GM23248 (cell line): ENCODE measurements around the gene UPK3B. TPM values are rescaled to one million over a fixed set of nuclear protein-coding genes. Genes with fewer than 3 reads are reported as not detected.
"Not testable (repeated sequence)": the region's sequence is repeated elsewhere in the genome, so short reads cannot be mapped to it uniquely, and the experiment has no call there.

Source experiments
- DNase-seq: peaks from one replicate; pipeline ENCODE4 v3.0.0-alpha.2; 2015
- H2AFZ ChIP-seq: fragments of 200-600 bp; sonication (generic); 2 replicates; pipeline ENCODE4 v1.6.1; 2016; ENCODE audit warnings: antibody characterized with exemption
- H3F3A ChIP-seq: fragments of 200-600 bp; sonication (generic); 2 replicates; pipeline ENCODE4 v1.6.1; 2016; ENCODE audit warnings: mild to moderate bottlenecking, antibody characterized with exemption, mixed run types; ENCODE audit not compliant: insufficient read depth
- H3K27ac ChIP-seq: fragments of 200-600 bp; sonication (generic); 2 replicates; pipeline ENCODE4 v1.5.1; 2016; ENCODE audit warnings: mild to moderate bottlenecking
- H3K27me3 ChIP-seq: fragments of 200-600 bp; sonication (generic); replicated peaks from 2 replicates; pipeline ENCODE4 v1.6.1; 2016; ENCODE audit warnings: mild to moderate bottlenecking; ENCODE audit not compliant: insufficient read depth
- H3K36me3 ChIP-seq: fragments of 200-600 bp; sonication (generic); 2 replicates; pipeline ENCODE4 v1.6.1; 2016; ENCODE audit warnings: low read depth, mild to moderate bottlenecking
- H3K4me1 ChIP-seq: fragments of 200-600 bp; sonication (generic); 2 replicates; pipeline ENCODE4 v1.6.1; 2016; ENCODE audit warnings: mild to moderate bottlenecking; ENCODE audit not compliant: insufficient read depth
- H3K4me2 ChIP-seq: fragments of 200-600 bp; sonication (generic); one replicate; pipeline ENCODE4 v1.6.1; 2016; ENCODE audit warnings: mild to moderate bottlenecking; ENCODE audit not compliant: unreplicated experiment
- H3K4me3 ChIP-seq: fragments of 200-600 bp; sonication (generic); 2 replicates; pipeline ENCODE4 v1.5.1; 2016; ENCODE audit warnings: mild to moderate bottlenecking
- H3K79me2 ChIP-seq: fragments of 200-600 bp; sonication (generic); 2 replicates; pipeline ENCODE4 v1.6.1; 2016; ENCODE audit warnings: mild to moderate bottlenecking; ENCODE audit not compliant: insufficient read depth
- H3K9ac ChIP-seq: fragments of 200-600 bp; sonication (generic); 2 replicates; pipeline ENCODE4 v1.6.1; 2016; ENCODE audit warnings: mild to moderate bottlenecking
- H3K9me2 ChIP-seq: fragments of 200-600 bp; sonication (generic); 2 replicates; pipeline ENCODE4 v1.6.1; 2016; ENCODE audit warnings: mixed run types, mild to moderate bottlenecking, moderate library complexity; ENCODE audit not compliant: insufficient read depth
- H3K9me3 ChIP-seq: fragments of 200-600 bp; sonication (generic); one replicate; pipeline ENCODE4 v1.6.1; 2017; ENCODE audit warnings: low read depth
- H4K20me1 ChIP-seq: fragments of 200-600 bp; sonication (generic); 2 replicates; pipeline ENCODE4 v1.6.0; 2016; ENCODE audit not compliant: insufficient read depth
- EZH2 ChIP-seq: fragments of 200-600 bp; sonication (generic); IDR thresholded peaks from 2 replicates; pipeline ENCODE4 v1.6.1; 2018; ENCODE audit warnings: antibody characterized with exemption, mild to moderate bottlenecking; ENCODE audit not compliant: insufficient read depth, poor library complexity, severe bottlenecking
- EZH2phosphoT487 ChIP-seq: fragments of 200-600 bp; sonication (generic); IDR thresholded peaks from 2 replicates; pipeline ENCODE4 v1.6.1; 2018; ENCODE audit warnings: antibody characterized with exemption, moderate library complexity, mild to moderate bottlenecking, low read depth; ENCODE audit not compliant: insufficient read depth
- WGBS, 2 experiments: methylation state at CpG; one replicate each; pipeline ENCODE4 v1.1.6; 2015 to 2017; ENCODE audit warnings: low lambda C conversion rate in 2 of 2, low coverage in 1 of 2; ENCODE audit errors: missing lambda C conversion rate in 2 of 2; 5-methylcytosine and 5-hydroxymethylcytosine counted together
- in situ Hi-C: fragments of 300-500 bp; cut with MboI; formaldehyde crosslinking; loops from 2 replicates; pipeline ENCODE4 v1.15.0; 2020
- polyA plus RNA-seq: library from polyadenylated mRNA; unstranded; fragments of >200 nt; fragmentation: Nextera tagmentation; extraction: Ambion mirVana; gene quantifications from 2 replicates; pipeline ENCODE4 v1.2.1, GENCODE V29; 2016
- total RNA-seq: library from RNA; depleted of rRNA; stranded (reverse); fragments of >200 nt; shearing (Covaris generic); gene quantifications from 2 replicates; pipeline ENCODE4 v1.2.3, GENCODE V29; 2014

UPK3B gene
- total and polyA plus RNA-seq, 2 experiments from 2014 or later: 0.11 TPM; not detected in 1

GRCh38 chr7:76513817-76514799, 3.8 kb downstream of the UPK3B start:
- no peaks in the 10 kb centered on the region for H3K9me2 ChIP-seq
- no peaks in the 10 kb centered on the region for H3K79me2 ChIP-seq
- no peak overlapping the region for H2AFZ ChIP-seq
- H3F3A ChIP-seq: no peaks in the 10 kb centered on the region
- TF ChIP-seq EZH2 (no peak), EZH2phosphoT487 (no peak)
- H3K4me3 ChIP-seq: no peak overlapping the region
- no peaks in the 10 kb centered on the region for H3K36me3 ChIP-seq
- no peaks in the 10 kb centered on the region for H4K20me1 ChIP-seq
- H3K27me3 ChIP-seq: no peaks in the 10 kb centered on the region
- no peak overlapping the region for H3K4me2 ChIP-seq
- no peak for DNase-seq
- H3K4me1 ChIP-seq: no peaks in the 10 kb centered on the region
- WGBS, 2 experiments: 69 to 76% methylated on average over 22 to 29 of the region's 29 CpGs
- in situ Hi-C loops: no loop called here
- H3K27ac ChIP-seq: no peak overlapping the region
- H3K9ac ChIP-seq: no peak overlapping the region
- no peaks in the 10 kb centered on the region for H3K9me3 ChIP-seq

- Histone ChIP-seq H3K9ac (no peak overlapping the region), H3K36me3 (no peaks in the 10 kb centered on the region), H3K27ac (no peak overlapping the region), H3K9me3 (no peaks in the 10 kb centered on the region), H3K4me1 (no peaks in the 10 kb centered on the region), H4K20me1 (no peaks in the 10 kb centered on the region), H2AFZ (no peak overlapping the region), H3K4me3 (no peak overlapping the region), H3K27me3 (no peaks in the 10 kb centered on the region), H3K4me2 (no peak overlapping the region), H3K79me2 (no peaks in the 10 kb centered on the region), H3K9me2 (no peaks in the 10 kb centered on the region), H3F3A (no peaks in the 10 kb centered on the region)
- TF ChIP-seq EZH2phosphoT487: no peak
- TF ChIP-seq EZH2: no peak
- 73 to 75% methylated on average over 9 to 14 of the region's 16 CpGs for WGBS, 2 experiments
- DNase-seq: no peak
- in situ Hi-C loops: no loop called here
Measured at GRCh38 chr7:76514926-76515771, 4.8 kb downstream of the UPK3B start.

GRCh38 chr7:76515999-76516443, 5.7 kb downstream of the UPK3B start:
- H3K79me2 ChIP-seq: no peaks in the 10 kb centered on the region
- H3F3A ChIP-seq: no peaks in the 10 kb centered on the region
- H2AFZ ChIP-seq: 0 out of 2 replicates have a peak overlapping the region, but pooled peaks have one; percentile 51
- H3K9ac ChIP-seq: peak overlapping the region; percentile 25; the same call in 1 of the 2 replicates
- no peak overlapping the region for H3K27ac ChIP-seq
- H4K20me1 ChIP-seq: no peaks in the 10 kb centered on the region
- H3K36me3 ChIP-seq: no peaks in the 10 kb centered on the region
- peak overlapping the region; percentile 37; the same call in 1 of the 2 replicates for H3K4me3 ChIP-seq
- no peaks in the 10 kb centered on the region for H3K9me2 ChIP-seq
- H3K9me3 ChIP-seq: no peaks in the 10 kb centered on the region
- WGBS, 2 experiments: 0 to 10% methylated on average over 18 to 27 of the region's 32 CpGs
- peak; percentile 60 for DNase-seq
- no peaks in the 10 kb centered on the region for H3K4me1 ChIP-seq
- H3K27me3 ChIP-seq: no peaks in the 10 kb centered on the region
- in situ Hi-C loops: no loop called here
- TF ChIP-seq EZH2 (no peak), EZH2phosphoT487 (no peak)
- no peak overlapping the region for H3K4me2 ChIP-seq

GRCh38 chr7:76516932-76517331, 6.6 kb downstream of the UPK3B start:
- H3K36me3 ChIP-seq, H3K9me3 ChIP-seq, H2AFZ ChIP-seq, H3K4me2 ChIP-seq, DNase-seq, H4K20me1 ChIP-seq, H3K27ac ChIP-seq, H3K79me2 ChIP-seq, H3K9me2 ChIP-seq, H3K4me3 ChIP-seq, H3F3A ChIP-seq, H3K27me3 ChIP-seq, in situ Hi-C loops, H3K4me1 ChIP-seq, H3K9ac ChIP-seq: not testable (repeated sequence)
- WGBS, 2 experiments: 80 to 100% methylated on average over 5 to 6 of the region's 6 CpGs

- H3K4me2 ChIP-seq, H3F3A ChIP-seq, DNase-seq, in situ Hi-C loops, H3K4me1 ChIP-seq, H3K27me3 ChIP-seq, H3K9me2 ChIP-seq, H3K9ac ChIP-seq, H4K20me1 ChIP-seq, H3K4me3 ChIP-seq, H2AFZ ChIP-seq, H3K79me2 ChIP-seq, H3K27ac ChIP-seq, H3K36me3 ChIP-seq, H3K9me3 ChIP-seq: not testable (repeated sequence)
- 84 to 87% methylated on average over 3 to 4 of the region's 4 CpGs for WGBS, 2 experiments
Measured at GRCh38 chr7:76526183-76526582, 15.8 kb downstream of the UPK3B start.

- H3K79me2 ChIP-seq, H3K4me3 ChIP-seq, H2AFZ ChIP-seq, H3K36me3 ChIP-seq, H3F3A ChIP-seq, H3K27ac ChIP-seq, H3K27me3 ChIP-seq, H4K20me1 ChIP-seq, DNase-seq, H3K4me1 ChIP-seq, H3K9ac ChIP-seq, in situ Hi-C loops, H3K4me2 ChIP-seq, H3K9me2 ChIP-seq, H3K9me3 ChIP-seq: not testable (repeated sequence)
- 59 to 67% methylated on average over 2 of the region's 2 CpGs for WGBS, 2 experiments
Measured at GRCh38 chr7:76531643-76532042, 21.3 kb downstream of the UPK3B start.
